OCI-LY7 (cell line): ENCODE results near the gene ADD3. TPM values are rescaled to one million over a fixed set of nuclear protein-coding genes. Genes with fewer than 3 reads are reported as not detected.

ENCODE experiments used
- BruUV-seq: library from RNA; stranded (reverse); fragments of 400-500 nt; replicated peaks from 2 replicates; lab custom pipeline; 2021; lab: Mats Ljungman, UMichigan
- CTCF ChIA-PET: fragments of 300-600 bp; sonication (Branson Sonifier 250); formaldehyde crosslinking; loops from one replicate; lab custom pipeline; 2022; ENCODE audit warnings: antibody characterized with exemption; ENCODE audit not compliant: unreplicated experiment; lab: Charles Lee
- POLR2A ChIA-PET: fragments of 300-600 bp; sonication (Branson Sonifier 250); formaldehyde crosslinking; loops from one replicate; lab custom pipeline; 2022; ENCODE audit warnings: antibody characterized with exemption; lab: Charles Lee
- DNase-seq: peaks from one replicate; pipeline ENCODE4 v3.0.0-alpha.2; 2015; ENCODE audit warnings: low spot score
- H2AFZ ChIP-seq: fragments of 200-600 bp; sonication (generic), shearing (Covaris generic); 2 replicates; pipeline ENCODE4 v1.6.1; 2014; ENCODE audit warnings: mild to moderate bottlenecking, antibody characterized with exemption, low read length, moderate library complexity
- H3K27ac ChIP-seq: fragments of 200-600 bp; sonication (generic); 2 replicates; pipeline ENCODE4 v1.5.1; 2014; ENCODE audit warnings: mixed run types, low read depth, mild to moderate bottlenecking, moderate library complexity, low read length, inconsistent platforms; ENCODE audit not compliant: poor library complexity, severe bottlenecking
- H3K36me3 ChIP-seq: fragments of 200-600 bp; sonication (generic); 2 replicates; pipeline ENCODE4 v1.6.1; 2014; ENCODE audit warnings: mild to moderate bottlenecking, antibody characterized with exemption, low read length, moderate library complexity, mixed read lengths; ENCODE audit not compliant: insufficient read depth
- H3K4me1 ChIP-seq: fragments of 200-600 bp; sonication (generic); 2 replicates; pipeline ENCODE4 v1.5.1; 2014; ENCODE audit warnings: mild to moderate bottlenecking, low read length; ENCODE audit not compliant: insufficient read depth, poor library complexity, severe bottlenecking
- H3K4me2 ChIP-seq: fragments of 200-600 bp; sonication (generic); 2 replicates; pipeline ENCODE4 v1.6.1; 2014; ENCODE audit warnings: mild to moderate bottlenecking, low read length
- H3K4me3 ChIP-seq: fragments of 200-600 bp; sonication (generic); 2 replicates; pipeline ENCODE4 v1.5.1; 2014; ENCODE audit warnings: mild to moderate bottlenecking, low read depth, low read length; ENCODE audit not compliant: poor library complexity, severe bottlenecking
- H3K79me2 ChIP-seq: fragments of 200-600 bp; sonication (generic); 2 replicates; pipeline ENCODE4 v1.6.1; 2016; ENCODE audit warnings: low read depth, mild to moderate bottlenecking, low read length, moderate library complexity, mixed read lengths; ENCODE audit not compliant: insufficient read depth
- H3K9me2 ChIP-seq: fragments of 200-600 bp; sonication (generic); 2 replicates; pipeline ENCODE4 v1.6.1; 2016; ENCODE audit warnings: mild to moderate bottlenecking, low read length, mixed read lengths; ENCODE audit not compliant: insufficient read depth
- H3K9me3 ChIP-seq: fragments of 200-600 bp; sonication (generic); 2 replicates; pipeline ENCODE4 v1.6.1; 2014; ENCODE audit warnings: mild to moderate bottlenecking, mixed run types, low read length, mixed read lengths
- H4K20me1 ChIP-seq: fragments of 200-600 bp; sonication (generic); 2 replicates; pipeline ENCODE4 v1.6.1; 2014; ENCODE audit warnings: mild to moderate bottlenecking, antibody characterized with exemption, low read length, moderate library complexity, mixed read lengths; ENCODE audit not compliant: insufficient read depth
- CTCF ChIP-seq: fragments of 200-600 bp; sonication (generic); conservative IDR thresholded peaks from 2 replicates; pipeline ENCODE4 v1.5.1; 2014; ENCODE audit warnings: mild to moderate bottlenecking, antibody characterized with exemption, low read length, moderate library complexity, mixed read lengths
- EZH2phosphoT487 ChIP-seq: fragments of 200-600 bp; sonication (generic); IDR thresholded peaks from 2 replicates; pipeline ENCODE4 v1.6.1; 2018; ENCODE audit warnings: low read depth, borderline replicate concordance, mild to moderate bottlenecking, mixed run types, antibody characterized with exemption, low read length, moderate library complexity, mixed read lengths
- intact Hi-C: fragments of 100-400 bp; cut with micrococcal nuclease; formaldehyde crosslinking; loops from one replicate; pipeline ENCODE4 v1.10.0; 2022; ENCODE audit not compliant: unreplicated experiment
- total RNA-seq, 2 experiments: library from RNA; depleted of rRNA in 1 of 2; stranded (reverse); fragments of >200 nt in 1 of 2; shearing (Covaris generic) in 1 of 2; gene quantifications; 2 replicates each; pipeline ENCODE4 v1.2.3, GENCODE V29; 2014 to 2022

ADD3 gene
- total RNA-seq, 2 experiments from 2014 or later = 75.8 to 89.7 TPM

- peaks cover 69% of the 10 kb centered on the region; the same call in 1 of the 2 replicates for H3K79me2 ChIP-seq
- DNase-seq = no peak
- H3K36me3 ChIP-seq = no peaks in the 10 kb centered on the region
- peaks cover 3% of the 10 kb centered on the region; the same call in 1 of the 2 replicates for H4K20me1 ChIP-seq
- ChIA-PET CTCF (no interaction called here), POLR2A (interaction anchor here (0.7 kb wide), 1 partner anchor 26 kb away, joined by 4 read pairs; no protein-coding TSS in a partner anchor)
- H2AFZ ChIP-seq = no peak overlapping the region
- no peaks in the 10 kb centered on the region for H3K9me2 ChIP-seq
- TF ChIP-seq EZH2phosphoT487 (no peak), CTCF (no peak)
- no peak overlapping the region for H3K27ac ChIP-seq
- H3K4me2 ChIP-seq = no peak overlapping the region
- no peaks in the 10 kb centered on the region for H3K9me3 ChIP-seq
- intact Hi-C loops = no loop called here
- H3K4me1 ChIP-seq = no peaks in the 10 kb centered on the region
- H3K4me3 ChIP-seq = no peak overlapping the region
- BruUV-seq = no TSS peak
Observed at GRCh38 chr10:110029450-110029849, 21.7 kb downstream of the ADD3 start.

- no peak overlapping the region for H3K4me2 ChIP-seq
- no peaks in the 10 kb centered on the region for H3K9me2 ChIP-seq
- TF ChIP-seq EZH2phosphoT487 (no peak), CTCF (no peak)
- no peak for DNase-seq
- no peaks in the 10 kb centered on the region for H3K36me3 ChIP-seq
- intact Hi-C loops = no loop called here
- no TSS peak for BruUV-seq
- CTCF ChIA-PET = no interaction called here
- POLR2A ChIA-PET = interaction anchor here (0.8 to 1.4 kb wide), 2 partner anchors 15 to 36 kb away, joined by 3 to 4 read pairs; no protein-coding TSS in a partner anchor
- H4K20me1 ChIP-seq = peaks cover 8% of the 10 kb centered on the region; the same call in 1 of the 2 replicates
- H3K79me2 ChIP-seq = peaks cover 57% of the 10 kb centered on the region
- no peak overlapping the region for H3K4me3 ChIP-seq
- no peaks in the 10 kb centered on the region for H3K9me3 ChIP-seq
- peaks cover 17% of the 10 kb centered on the region for H3K4me1 ChIP-seq
- no peak overlapping the region for H3K27ac ChIP-seq
- no peak overlapping the region for H2AFZ ChIP-seq
Observed at GRCh38 chr10:110032801-110033700, 25.3 kb downstream of the ADD3 start.
